ENCODE data around the gene PRND.

Gene PRND

DNA sequence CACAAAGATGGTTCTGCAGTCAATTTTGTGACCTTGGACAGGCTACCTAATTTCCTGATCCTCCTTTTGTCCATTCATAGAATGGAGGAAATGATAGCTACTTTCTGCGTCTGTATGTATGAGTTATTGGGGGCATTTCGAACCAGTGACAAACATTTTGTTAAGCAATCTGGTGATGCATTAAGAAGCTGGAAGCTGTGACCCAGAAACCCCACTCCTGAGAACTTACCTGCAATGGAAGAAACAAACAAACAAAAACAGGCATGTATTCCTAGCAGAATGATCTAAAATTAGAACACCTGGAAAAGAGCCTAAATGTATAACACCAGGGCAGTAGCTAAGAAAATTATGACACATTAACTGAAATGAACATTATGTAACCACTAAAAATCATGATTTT is 33.4 kb upstream of the PRND start:
- in situ Hi-C loops (cut with HindIII; ENCODE audit: low pct_ligation_motif_present, low sequenced_read_pairs): no loop called here

DNA sequence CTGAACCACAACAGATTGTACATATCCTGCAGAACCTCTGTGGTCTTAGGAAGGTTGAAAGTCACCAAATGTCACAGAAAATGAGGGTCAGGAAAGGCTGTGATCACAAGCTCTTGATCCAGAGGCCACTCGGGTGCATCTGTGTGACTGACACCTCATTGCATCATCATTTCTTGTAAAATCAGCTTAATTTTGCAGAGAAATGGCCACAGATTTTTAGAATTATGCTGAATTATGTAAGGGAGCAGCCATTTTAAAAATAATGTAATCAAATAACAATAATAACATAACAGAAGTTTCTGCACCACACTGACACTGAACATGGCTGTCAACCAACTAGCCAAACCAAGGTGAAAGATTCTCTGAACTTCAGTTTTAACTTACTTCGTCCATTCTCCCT is 32.5 kb upstream of the PRND start:
- no peak for DNase-seq
- Histone ChIP-seq H3K27me3 (replicated peaks) (no peaks in the 10 kb centered on the region), H3K36me3 (replicated peaks) (no peaks in the 10 kb centered on the region), H3K4me3 (ENCODE audit: low read depth, low read length) (no peak overlapping the region), H3K27ac (no peak overlapping the region)
- TF ChIP-seq, protein P1, sequence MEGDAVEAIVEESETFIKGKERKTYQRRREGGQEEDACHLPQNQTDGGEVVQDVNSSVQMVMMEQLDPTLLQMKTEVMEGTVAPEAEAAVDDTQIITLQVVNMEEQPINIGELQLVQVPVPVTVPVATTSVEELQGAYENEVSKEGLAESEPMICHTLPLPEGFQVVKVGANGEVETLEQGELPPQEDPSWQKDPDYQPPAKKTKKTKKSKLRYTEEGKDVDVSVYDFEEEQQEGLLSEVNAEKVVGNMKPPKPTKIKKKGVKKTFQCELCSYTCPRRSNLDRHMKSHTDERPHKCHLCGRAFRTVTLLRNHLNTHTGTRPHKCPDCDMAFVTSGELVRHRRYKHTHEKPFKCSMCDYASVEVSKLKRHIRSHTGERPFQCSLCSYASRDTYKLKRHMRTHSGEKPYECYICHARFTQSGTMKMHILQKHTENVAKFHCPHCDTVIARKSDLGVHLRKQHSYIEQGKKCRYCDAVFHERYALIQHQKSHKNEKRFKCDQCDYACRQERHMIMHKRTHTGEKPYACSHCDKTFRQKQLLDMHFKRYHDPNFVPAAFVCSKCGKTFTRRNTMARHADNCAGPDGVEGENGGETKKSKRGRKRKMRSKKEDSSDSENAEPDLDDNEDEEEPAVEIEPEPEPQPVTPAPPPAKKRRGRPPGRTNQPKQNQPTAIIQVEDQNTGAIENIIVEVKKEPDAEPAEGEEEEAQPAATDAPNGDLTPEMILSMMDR (IDR thresholded peaks at IDR 0.05; ENCODE audit: low read depth, low read length, missing control alignments): no peak
- in situ Hi-C loops (cut with HindIII; ENCODE audit: low pct_ligation_motif_present, low sequenced_read_pairs): no loop called here

More for the DNA sequence above, 33.4 kb upstream of the PRND start:
- Histone ChIP-seq H3K36me3 (replicated peaks) (no peaks in the 10 kb centered on the region), H3K27me3 (replicated peaks) (no peaks in the 10 kb centered on the region), H3K4me3 (ENCODE audit: low read depth, low read length) (no peak overlapping the region), H3K27ac (no peak overlapping the region)
- no peak for DNase-seq
- TF ChIP-seq, protein P1 (IDR thresholded peaks at IDR 0.05; ENCODE audit: low read depth, low read length, missing control alignments): no peak

DNA sequence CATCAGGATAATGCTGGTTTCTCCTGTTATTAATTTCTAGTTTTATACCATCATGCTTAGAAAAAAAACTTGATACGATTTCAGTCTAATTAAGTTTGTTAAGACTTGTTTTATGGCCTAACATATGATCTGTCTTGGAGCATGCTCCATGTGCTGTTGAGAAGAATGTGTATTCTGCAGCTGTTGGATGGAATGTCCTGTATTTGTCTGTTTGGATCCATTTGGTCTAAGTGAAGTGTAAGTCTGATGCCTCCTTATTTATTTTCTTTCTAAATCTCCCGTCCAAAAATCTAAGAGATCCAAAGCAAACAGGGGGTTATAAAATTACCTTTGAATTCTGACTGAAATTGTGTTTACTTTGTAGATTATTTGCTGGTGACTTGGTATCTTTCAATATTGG is 30.0 kb upstream of the PRND start:
- Histone ChIP-seq H3K27ac (no peak overlapping the region), H3K36me3 (replicated peaks) (no peaks in the 10 kb centered on the region)

DNA sequence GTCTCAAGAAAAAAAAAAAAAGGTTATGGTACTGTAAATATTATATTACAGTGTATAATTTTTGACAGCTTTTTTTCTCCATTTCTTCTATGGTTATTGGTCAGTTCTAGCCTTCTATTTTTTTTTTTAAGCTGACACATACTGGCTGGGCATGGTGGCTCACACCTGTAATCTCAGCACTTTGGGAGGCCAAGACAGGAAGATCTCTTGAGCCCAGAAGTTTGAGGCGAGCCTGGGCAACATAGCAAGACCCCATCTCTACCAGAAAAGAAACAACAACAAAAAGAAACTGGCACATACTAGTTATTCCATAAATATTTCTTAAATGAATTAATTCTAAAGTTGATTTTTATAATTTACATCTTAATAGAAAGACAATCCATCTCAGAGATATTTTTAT is 27.6 kb upstream of the PRND start:
- in situ Hi-C loops (cut with HindIII; ENCODE audit: low pct_ligation_motif_present, low sequenced_read_pairs): no loop called here

More for the DNA sequence above, 30.0 kb upstream of the PRND start:
- Histone ChIP-seq H3K4me3 (ENCODE audit: low read depth, low read length) (no peak overlapping the region), H3K27me3 (replicated peaks) (no peaks in the 10 kb centered on the region)
- in situ Hi-C loops (cut with HindIII; ENCODE audit: low pct_ligation_motif_present, low sequenced_read_pairs): no loop called here
- DNase-seq: no peak
- TF ChIP-seq, protein P1 (IDR thresholded peaks at IDR 0.05; ENCODE audit: low read depth, low read length, missing control alignments): no peak

DNA sequence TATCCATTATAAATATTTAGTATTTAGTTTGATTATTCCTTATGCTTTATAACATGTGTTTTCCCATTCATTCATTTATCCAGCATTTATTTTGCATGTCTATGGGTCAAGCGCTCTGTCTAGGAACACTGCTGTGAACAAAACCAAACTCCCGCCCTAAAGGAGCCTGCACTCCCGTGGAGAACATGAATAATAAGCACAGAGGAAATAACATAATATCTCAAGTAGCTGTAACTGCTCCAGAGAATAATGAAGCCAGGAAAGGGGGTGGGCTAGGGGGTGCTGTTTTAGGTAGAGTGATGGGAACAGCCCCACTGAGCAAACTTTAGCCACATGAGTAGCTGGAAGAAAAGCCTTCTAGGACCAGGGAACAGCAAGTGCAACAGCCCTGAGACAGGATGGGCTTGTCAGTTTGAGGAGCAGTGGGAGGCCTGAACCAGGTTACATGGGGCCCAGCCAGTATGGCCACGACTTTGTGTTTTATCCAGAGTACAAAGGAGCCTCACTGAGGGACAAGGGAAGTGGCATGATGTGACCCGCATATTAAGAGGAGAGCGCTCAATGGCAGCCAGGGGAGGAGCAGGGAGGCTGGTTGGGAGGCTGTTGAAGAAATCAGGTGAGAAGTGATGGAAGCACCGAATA is 24.4 kb upstream of the PRND start:
- in situ Hi-C loops (cut with HindIII; ENCODE audit: low pct_ligation_motif_present, low sequenced_read_pairs): no loop called here
- H3K27me3 ChIP-seq (replicated peaks): no peaks in the 10 kb centered on the region
- no peak for DNase-seq
- TF ChIP-seq, protein P1 (IDR thresholded peaks at IDR 0.05; ENCODE audit: low read depth, low read length, missing control alignments): no peak
- H3K36me3 ChIP-seq (replicated peaks): peaks cover 13% of the 10 kb centered on the region
- no peak overlapping the region for H3K27ac ChIP-seq
- H3K4me3 ChIP-seq (ENCODE audit: low read depth, low read length): no peak overlapping the region

More for the DNA sequence above, 27.6 kb upstream of the PRND start:
- no peaks in the 10 kb centered on the region for H3K36me3 ChIP-seq (replicated peaks)
- no peak overlapping the region for H3K4me3 ChIP-seq (ENCODE audit: low read depth, low read length)
- H3K27ac ChIP-seq: no peak overlapping the region
- DNase-seq: no peak
- TF ChIP-seq, protein P1 (IDR thresholded peaks at IDR 0.05; ENCODE audit: low read depth, low read length, missing control alignments): no peak
- no peaks in the 10 kb centered on the region for H3K27me3 ChIP-seq (replicated peaks)

DNA sequence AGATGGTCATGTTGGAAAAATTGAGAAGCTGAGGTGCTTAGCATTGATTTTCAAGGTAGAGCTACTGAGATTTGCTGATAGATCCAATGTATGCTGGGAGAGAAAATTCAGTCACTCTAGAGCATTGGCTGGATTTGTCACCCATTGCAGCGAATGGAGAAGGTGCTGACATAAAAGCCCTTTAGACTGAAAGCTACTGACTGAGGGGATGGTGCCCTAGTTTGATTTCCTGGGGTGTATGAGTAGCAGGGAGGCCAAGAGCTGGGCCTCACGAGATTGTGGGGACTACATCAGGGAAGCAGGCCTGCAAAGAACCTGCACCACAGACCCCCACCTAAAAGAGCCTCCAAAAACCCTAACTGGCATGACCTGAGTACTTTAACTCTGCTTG is 23.9 kb upstream of the PRND start:
- Histone ChIP-seq H3K4me3 (ENCODE audit: low read depth, low read length) (no peak overlapping the region), H3K27ac (no peak overlapping the region), H3K27me3 (replicated peaks) (no peaks in the 10 kb centered on the region), H3K36me3 (replicated peaks) (peaks cover 13% of the 10 kb centered on the region)
- TF ChIP-seq, protein P1 (IDR thresholded peaks at IDR 0.05; ENCODE audit: low read depth, low read length, missing control alignments): no peak
- no peak for DNase-seq
- in situ Hi-C loops (cut with HindIII; ENCODE audit: low pct_ligation_motif_present, low sequenced_read_pairs): no loop called here
